GM12875 (cell line): ENCODE results near the gene SPEF2.
"Not testable (repeated sequence)": the region's sequence is repeated elsewhere in the genome, so short reads cannot be mapped to it uniquely, and the experiment has no call there.

Experiments
- H3K4me3 ChIP-seq: one replicate; pipeline ENCODE4 v1.5.1; 2011; ENCODE audit warnings: low read depth, low read length, control low read depth
- CTCF ChIP-seq: IDR thresholded peaks from 2 replicates; pipeline ENCODE4 v1.5.1; 2011; ENCODE audit warnings: low read depth, mild to moderate bottlenecking, control low read depth, inconsistent platforms, low read length, moderate library complexity, borderline replicate concordance; ENCODE audit not compliant: insufficient read depth

The SPEF2 gene

GRCh38 chr5:35850967-35851680, 233.5 kb downstream of the SPEF2 start:
- H3K4me3 ChIP-seq, result no peak overlapping the region
- TF ChIP-seq CTCF, result no peak

GRCh38 chr5:35852084-35852734, 234.5 kb downstream of the SPEF2 start:
- no peak overlapping the region for H3K4me3 ChIP-seq
- no peak for TF ChIP-seq CTCF

- TF ChIP-seq CTCF, result no peak
- no peak overlapping the region for H3K4me3 ChIP-seq
Observed at GRCh38 chr5:35852773-35853172, 235.1 kb downstream of the SPEF2 start.

GRCh38 chr5:35853631-35854030, 236.0 kb downstream of the SPEF2 start:
- H3K4me3 ChIP-seq, result no peak overlapping the region
- TF ChIP-seq CTCF, result no peak

- no peak overlapping the region for H3K4me3 ChIP-seq
- no peak for TF ChIP-seq CTCF
Observed at GRCh38 chr5:35854248-35854647, 236.6 kb downstream of the SPEF2 start.

GRCh38 chr5:35855187-35855586, 237.5 kb downstream of the SPEF2 start:
- TF ChIP-seq CTCF, result no peak
- H3K4me3 ChIP-seq, result no peak overlapping the region

- H3K4me3 ChIP-seq, result not testable (repeated sequence)
Observed at GRCh38 chr5:35856186-35856764, 238.6 kb downstream of the SPEF2 start.
